NCI-H1417 (cell line): ENCODE measurements around the gene VPS26B.
"Not testable (repeated sequence)": the region's sequence is repeated elsewhere in the genome, so short reads cannot be mapped to it uniquely, and the experiment has no call there.

Experiments used
- DNase-seq, 3 experiments: peaks; one replicate each; lab custom pipeline; 2025; lab: John Stamatoyannopoulos, UW

VPS26B gene

DNA sequence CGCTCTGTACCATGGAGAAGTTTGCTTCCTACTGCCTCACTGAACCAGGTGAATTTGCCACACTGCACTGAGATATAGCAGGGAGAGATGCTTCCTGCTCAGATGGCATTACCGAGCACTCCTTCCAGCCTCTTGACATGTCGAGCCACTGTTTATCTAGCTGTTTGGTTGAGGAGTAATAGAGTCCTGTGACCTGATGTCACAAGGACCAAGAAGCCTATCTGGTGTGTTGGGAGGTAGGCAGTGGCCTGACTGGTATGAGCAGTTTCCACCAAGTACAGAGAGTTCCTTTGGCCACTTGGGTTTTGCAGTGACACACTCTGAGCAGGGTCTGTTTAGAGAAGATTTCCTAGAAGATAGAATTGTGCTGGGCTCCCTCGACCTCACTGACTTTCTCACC lies 34.1 kb downstream of the VPS26B start:
- no peak for DNase-seq

DNA sequence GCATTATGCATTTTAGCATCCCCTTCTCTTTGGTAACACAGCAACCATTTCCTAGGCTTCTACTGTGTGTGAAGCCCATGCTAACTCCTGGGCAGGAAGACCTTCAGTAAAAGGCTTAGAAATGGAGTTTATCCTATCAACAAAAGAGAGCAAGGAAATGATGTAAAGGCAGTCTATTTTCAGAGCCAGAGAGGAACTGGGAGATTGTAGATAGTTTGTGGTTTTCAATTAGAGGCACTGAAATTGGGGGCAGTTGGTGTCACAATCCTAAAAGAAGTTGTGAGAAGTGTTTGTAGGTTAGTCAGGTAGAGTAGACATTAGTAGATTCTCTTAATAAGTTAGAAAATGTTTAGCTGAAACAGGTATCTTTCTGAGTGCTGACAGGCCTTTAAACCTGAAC lies 36.0 kb downstream of the VPS26B start:
- no peak for DNase-seq

DNA sequence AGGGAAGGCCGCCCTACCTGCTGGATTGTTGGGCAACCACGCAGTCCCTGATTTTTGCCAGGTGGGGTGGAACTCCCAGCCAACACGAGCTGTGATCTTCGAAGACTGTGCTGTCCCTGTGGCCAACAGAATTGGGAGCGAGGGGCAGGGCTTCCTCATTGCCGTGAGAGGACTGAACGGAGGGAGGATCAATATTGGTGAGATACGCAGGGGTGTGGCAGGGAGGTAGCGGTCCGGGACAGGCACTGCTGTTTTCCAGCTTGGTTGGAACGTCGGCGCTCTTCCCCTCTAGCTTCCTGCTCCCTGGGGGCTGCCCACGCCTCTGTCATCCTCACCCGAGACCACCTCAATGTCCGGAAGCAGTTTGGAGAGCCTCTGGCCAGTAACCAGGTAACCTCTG lies 36.5 kb downstream of the VPS26B start:
- no peak for DNase-seq

DNA sequence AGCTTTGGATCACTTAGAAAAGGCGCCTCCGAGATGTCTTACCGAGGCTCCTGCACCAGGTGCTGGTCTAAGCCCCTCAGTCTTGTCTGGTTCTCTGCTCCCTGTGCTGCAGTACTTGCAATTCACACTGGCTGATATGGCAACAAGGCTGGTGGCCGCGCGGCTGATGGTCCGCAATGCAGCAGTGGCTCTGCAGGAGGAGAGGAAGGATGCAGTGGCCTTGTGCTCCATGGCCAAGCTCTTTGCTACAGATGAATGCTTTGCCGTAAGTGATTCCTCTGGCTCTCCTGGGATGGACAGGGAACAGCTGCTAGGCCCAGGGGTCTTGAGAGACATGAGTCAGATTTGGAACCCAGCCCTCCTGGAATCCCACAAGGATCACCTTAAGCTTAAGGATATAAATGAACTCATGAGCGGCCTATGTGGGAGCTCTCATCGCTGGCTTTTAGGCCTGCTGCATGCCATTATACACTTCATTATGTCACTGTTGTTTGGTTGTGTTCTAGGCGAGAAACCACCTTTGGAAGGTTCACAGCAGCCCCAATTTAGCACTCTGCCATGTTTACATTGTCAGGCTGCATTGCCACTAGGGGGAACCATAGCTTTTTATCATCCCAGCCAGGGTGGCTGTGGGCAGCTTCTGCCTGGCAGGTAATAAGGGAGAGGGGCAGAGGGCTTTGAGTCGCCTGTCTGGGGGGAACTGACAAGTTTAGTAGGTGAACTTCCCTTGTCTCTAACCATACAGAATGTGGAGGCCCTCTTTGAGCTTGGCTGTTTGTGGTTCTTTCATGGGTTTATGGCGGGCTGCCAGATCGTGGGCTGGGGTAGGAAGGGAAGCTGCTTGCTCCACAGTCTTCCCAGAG lies 37.4 kb downstream of the VPS26B start:
- DNase-seq = peak; percentile 24 to 57 (median 40)

DNA sequence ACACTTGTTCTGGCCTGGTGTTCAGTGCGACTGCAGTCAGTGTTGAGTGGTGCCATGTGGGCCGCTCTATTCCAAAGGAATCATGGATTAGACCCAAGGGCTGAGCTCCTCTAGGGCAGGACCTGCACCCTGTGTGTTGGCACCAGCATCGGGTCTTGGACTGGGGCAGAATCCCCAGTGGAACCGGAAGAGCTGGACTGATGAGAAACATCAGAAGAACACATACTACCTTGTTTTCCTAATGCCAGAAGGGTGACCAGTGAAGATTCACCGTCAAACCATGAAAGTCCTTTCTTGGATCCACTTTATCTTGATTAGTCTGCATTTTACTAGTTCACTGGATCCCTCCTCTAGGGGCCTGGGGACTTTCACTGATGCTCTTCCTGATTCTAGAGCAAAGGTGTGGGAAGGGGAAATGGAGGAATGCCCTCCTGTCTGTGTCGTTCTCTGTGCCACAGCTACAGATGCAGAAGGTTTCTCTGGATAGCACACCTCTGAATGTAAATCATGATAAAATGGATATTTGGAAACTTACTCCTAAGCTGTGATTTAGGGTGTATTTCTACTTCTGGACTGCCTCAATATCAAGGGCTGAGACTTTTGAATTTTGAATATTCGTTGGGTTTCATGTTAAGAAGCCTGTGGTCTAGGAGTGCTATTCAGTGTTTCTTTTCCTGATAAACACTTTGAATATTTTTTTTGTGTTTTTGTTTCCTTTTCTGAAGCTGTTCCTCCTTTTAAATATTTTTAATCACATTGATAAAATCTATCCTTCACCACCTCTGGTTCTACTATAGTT lies 40.7 kb downstream of the VPS26B start:
- DNase-seq = no peak

DNA sequence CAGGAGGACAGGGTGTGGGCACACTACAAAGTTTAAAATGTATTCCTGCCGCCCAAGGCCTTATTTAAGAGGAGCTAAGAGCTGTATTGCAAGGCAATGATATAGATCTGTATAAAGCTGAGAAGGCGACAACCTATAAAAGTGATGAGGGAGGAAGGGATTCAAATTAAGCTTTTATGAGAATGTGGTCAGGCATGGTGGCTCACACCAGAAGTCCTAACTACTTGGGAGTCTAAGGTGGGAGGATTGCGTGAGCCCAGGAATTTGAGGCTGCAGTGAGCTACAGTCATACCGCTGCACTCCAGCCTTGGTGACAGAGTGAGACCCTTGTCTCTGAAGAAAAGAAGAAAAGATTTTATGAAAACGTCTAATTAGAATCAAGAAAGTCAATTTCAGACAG lies 42.0 kb downstream of the VPS26B start:
- DNase-seq = no peak

DNA sequence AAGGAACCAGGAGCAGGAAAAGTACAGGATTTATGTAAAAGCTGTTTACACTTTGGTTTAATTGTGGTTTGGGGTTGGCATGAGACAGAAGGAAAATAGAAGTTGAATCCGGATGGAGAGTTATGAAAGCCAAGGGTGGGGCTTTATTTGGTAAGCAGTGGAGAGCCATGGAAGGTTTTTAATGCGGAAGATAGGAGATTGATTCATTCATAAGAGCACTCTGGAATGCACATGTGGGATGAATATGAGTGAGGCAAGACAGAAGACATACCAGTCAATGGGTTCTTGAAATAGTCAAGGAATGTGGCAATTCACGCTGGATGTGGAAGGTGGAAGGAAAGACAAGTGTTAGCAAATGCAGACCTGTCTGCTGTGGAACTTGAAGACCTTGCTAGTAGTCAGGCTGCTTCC lies 42.4 kb downstream of the VPS26B start:
- no peak for DNase-seq

DNA sequence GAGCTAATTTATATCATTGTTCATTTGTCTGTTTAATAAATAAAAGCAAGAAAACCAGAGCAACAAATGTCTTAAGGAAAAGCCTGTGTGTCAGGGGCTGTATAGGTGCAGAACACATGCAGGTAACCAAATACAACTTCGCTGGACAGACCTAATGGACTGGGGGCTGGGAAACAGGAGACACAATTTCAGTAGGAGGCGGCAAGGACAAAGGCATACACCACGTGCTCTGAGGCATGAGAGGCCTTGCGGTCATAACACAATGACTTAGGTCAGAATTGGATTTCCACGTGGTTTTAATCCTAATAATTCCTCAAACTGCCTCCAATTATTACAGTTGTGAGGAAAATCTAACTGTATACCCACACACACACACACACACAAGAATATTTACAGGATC lies 43.0 kb downstream of the VPS26B start:
- no peak for DNase-seq

DNA sequence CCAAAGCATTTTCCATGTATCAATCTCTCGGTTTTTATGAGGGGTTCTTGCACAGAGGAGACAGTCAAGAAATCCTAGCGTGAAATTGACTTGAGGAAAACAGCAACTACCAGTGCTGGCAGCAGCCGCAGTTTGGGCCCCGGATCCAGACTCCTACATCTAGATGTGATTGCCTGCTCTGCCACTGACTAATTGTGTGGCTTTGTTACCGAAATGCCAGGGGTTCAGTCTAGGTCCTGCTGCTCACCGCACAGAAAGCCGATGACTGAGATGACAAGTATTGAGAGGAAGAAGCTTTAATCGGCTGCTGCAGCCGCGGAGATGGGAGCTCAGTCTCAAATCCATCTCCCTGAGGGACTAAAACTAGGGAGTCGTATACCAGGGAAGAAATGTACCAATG lies 43.5 kb downstream of the VPS26B start:
- DNase-seq = no peak

DNA sequence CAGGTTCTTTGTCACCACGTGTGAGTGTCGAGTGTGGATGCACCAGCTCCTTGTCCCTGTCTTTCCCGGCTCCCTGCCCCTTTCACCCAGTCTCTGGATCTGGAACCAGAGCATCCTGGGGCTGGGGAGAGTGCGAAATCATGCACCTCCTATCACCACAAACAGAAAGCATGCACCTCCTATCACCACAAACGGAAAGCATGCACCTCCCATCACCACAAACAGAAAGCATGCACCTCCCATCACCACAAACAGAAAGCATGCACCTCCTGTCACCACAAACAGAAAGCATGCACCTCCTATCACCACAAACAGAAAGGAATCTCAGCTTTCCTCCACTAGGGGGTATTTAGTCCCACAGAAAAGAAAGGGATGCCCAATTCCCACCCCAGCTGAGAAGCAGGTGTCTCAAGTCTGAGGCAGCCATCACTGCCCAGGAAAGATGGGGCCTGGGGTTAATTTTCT lies 45.8 kb downstream of the VPS26B start:
- peak in 2 of 3 experiments; percentile 22 to 59 for DNase-seq

DNA sequence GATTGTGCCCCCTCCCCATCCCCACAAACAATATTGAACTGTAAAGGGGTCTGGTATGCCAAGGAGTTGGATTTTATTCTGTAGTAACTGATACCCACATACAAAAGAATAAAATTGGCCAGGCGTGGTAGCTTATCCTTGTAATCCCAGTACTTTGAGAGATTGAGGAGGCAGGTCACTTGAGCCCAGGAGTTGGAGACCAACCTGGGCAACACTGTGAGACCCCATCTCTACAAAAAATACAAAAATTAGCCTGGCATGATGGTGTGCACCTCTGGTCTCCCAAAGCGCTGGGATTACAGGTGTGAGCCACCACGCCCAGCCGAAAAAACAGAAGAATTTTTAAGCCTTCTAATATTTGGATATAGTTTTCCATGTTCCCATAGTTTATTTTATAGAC lies 47.5 kb downstream of the VPS26B start:
- no peak for DNase-seq

DNA sequence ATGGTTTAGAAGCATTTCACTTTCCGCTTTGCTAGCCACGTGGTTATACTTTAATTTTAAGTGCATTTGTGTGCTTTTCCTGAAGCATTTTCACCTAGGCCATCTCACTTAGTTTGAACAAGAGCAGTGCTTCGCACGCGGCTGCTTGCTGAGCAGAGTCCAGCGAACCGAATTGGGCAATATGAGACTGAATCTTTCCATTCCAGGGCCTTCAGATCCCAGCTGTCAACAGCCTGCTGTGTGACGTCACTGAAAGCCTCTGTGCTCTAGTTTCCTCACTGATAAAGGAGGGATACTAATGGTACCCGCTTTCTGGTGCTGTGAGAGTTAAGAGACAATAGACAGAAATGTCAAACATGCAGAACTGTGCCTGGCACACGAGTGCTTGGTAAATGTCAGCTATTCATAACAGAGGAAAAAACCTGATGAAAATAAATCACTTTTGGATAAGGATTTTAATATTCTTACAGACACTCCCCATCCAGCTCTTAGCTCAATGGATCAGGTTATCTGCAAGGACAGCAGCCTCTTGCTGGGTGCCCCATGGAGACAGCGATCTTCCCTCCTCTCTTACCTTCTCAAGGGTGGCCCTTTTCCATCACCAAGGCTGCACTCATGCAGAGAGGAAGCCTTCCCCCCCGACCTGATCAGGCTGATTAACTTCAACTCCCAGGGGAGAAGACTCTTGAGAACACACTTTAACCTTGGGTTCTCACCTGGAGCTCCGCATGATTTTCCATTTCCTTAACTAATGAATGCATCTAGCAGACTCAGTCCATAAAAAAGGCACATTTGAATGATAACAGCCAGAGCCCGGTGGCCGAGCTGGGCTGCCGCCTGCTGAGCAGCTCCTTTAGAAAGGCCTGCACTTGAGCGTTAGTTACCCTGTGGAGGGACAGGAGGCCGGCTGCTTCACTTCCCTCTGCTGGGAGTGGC lies 48.2 kb downstream of the VPS26B start:
- DNase-seq = peak; percentile 22 to 89 (median 65)

DNA sequence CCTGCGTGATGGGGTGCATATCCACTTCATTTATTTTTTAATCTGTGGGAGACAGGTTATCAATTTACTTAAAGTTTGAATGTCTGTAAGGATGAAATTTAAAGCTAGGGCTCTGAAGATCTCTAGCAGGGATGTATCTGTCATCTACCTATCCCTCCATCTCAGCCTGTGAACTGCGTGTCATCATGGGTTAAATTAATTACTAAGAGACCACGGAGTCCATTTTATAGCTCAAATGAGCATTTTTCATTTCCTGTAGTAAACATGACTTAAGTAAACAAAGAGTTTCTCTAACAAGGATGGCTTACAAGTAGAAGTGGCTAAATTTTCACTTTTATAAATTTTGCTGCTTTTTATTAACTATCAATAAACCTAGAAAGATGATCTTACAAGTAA lies 48.8 kb downstream of the VPS26B start:
- peak in 1 of 3 experiments; percentile 57 for DNase-seq

DNA sequence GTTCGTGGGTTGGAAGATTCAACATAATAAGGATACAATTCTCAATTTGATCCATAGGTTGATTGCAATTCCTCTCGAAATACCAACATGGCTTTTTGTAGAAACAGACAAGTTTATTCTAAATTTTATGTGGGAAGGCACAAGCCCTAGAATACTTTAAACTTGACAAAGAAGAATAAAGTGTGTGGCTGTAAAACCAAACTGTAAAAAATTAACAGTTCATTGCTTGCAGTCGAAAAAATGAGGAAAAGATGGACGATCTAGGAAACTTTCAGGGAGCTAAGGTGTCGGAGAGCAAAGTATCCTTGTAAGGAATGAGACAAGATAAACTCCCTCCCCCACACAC lies 50.7 kb downstream of the VPS26B start:
- no peak for DNase-seq

DNA sequence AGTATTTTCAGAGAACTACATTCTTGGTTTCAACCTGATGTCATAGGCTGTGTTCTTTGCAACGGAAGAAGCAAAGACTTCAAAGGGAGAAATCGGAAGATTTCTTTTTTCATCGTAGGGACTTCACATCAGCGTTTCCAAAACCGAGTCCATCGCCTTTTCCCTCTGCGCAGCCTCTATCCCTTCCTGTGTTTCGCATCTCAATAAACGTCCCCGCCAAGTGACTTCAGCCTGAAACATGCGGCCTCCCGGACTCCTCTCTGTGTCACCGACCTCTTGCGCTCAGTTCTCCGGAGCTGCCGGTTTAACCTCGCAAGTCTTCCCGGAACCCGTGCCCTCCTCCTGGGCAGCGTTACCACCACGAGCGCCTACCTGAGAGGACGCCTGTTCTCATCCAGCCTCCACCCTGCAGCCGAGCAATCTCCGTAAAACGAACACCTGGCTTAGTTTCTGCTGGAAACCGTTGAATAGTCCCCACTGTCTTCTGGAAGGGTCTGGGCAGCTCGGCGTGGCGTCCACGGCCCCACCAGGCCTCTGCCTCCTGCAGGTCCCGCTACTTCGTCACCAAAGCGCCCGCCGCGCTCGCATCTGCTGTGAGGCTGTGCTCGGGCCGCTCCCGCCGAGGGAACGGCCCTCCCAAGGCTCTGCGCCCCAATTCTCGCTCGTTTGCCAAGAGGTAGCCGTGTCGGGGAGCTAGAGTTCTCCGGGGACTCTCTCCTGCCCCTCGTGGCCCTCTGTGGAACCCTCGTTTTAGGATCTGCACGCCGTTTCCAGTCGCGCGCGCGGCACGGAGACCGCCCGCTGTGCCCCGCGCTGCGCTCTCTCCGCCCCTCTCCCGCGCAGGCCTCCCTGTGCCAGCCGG lies 51.3 kb downstream of the VPS26B start, which contains the start of gene GLB1L3:
TSS of gene GLB1L3 (plus strand) at position 846 of the 862 bp plus-strand sequence. CDS start 362 bp downstream, outside the sequence.
- DNase-seq = peak in 2 of 3 experiments; percentile 67 to 70

DNA sequence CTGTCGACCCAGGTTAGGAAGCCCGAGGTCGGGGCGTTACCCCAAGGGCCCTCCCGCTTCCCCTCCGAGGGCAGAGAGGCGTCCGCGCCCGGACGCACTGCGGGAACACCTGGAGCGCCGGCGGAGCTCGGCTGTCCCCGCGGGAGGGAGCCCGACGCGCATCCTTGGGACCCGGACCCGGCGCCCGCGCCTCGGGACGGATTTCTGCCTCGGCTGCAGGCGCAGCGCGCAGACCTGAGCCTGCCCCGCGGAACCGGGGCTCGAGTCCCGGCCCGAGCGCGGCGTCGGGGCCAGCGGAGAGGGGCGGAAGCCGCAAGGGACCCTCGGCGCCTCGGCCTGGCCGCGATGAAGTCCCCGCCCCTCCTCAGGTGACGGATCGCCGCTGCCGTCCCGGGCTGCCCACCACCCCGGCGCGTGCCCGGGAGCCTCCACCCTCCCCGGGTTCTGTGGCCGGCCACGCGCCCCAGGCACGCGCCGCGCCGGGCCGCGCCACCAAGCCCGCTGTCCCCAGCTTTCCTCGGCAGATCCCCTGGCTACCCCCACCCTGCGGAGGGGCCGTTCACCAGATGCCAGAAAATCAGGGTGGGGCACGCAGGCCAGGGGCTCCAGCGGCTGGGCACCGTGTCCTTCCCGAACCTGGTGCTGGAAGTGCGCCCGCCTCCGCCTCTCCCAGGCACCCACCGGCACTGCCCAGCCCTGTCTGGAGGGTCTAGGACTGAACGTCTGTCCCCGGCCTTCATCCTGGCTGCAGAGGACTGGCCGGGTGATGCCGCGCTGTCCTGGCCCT lies 52.1 kb downstream of the VPS26B start:
- peak in 1 of 3 experiments; percentile 68 for DNase-seq

DNA sequence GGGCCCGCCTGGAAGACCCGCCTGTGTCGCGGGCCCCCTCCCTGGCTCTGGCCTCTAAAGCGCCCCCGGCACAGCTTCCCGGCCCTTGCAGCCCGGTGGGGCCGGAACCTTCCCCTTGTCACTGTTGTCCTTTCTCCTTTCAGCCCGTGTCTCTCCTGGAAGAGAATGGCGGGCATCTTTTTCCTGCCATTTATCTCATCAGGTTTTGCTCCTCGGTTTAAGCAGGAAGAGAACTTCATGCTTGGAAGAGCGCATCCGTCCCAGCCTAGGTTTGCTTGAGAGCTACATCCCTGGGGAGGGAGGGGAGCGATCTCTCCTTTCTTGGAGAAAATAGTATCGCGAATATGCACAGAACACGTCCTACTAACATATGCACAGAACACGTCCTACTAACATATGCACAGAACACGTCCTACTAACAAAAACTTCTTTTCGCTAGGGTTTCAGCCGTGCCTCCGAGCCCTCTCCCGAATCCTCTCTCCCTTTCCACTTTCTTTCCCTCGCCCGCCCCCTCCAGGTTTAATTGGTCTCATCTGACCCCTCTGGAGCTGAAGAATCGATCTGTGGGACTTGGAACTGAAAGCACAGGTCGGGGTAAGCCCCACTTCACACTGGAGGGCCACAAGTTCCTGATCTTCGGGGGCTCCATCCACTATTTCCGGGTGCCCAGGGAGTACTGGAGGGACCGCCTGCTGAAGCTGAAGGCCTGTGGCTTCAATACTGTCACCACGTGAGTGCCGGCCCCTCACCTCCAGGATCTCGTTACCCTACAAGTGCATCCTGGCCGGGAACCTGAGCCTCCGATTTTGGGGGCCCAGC lies 52.9 kb downstream of the VPS26B start:
- DNase-seq = no peak

DNA sequence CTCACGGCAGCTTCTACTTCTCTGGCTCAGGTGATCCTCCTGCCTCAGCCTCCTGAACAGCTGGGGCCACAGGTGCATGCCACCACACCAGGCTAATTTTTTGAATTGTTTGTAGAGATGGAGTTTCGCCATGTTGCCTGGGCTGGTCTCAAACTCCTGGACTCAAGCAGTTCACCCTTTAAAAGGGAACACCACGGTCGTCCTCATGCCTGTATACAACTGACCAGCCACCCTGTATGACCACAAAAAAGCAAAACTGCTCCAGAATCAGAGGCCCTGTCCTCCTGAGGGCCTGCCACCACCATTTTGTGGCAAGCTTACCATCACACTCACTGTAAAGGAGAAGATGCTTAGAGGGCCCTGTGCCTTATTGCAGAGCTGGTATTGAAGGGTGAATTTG lies 53.9 kb downstream of the VPS26B start:
- no peak for DNase-seq

DNA sequence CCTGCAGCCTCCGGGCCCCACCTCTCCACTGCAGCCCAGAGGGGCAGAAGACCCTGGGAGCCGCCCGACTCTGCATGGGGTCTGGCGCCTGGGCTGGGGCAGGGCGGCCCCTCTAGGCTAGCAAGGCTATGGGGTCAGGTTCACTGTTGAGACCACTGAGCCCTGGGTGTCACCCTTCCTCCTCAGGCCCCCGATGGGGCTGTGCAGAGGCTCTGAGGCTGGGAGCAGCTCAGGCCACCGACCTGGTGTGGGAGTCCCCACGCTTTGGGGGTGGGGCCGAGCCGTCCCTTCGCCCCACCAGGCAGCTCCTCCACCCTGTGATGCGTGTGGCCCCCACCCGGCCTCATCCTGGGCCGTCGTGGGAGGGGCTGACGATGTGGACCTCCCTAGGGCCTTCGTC lies 57.2 kb downstream of the VPS26B start:
- DNase-seq = not testable (repeated sequence)
